Lower leg skin (tissue), 4 donors: ENCODE results near the gene KRI1. TPM values are rescaled to one million over a fixed set of nuclear protein-coding genes. Genes with fewer than 3 reads are reported as not detected.
"Not testable (repeated sequence)": the region's sequence is repeated elsewhere in the genome, so short reads cannot be mapped to it uniquely, and the experiment has no call there.

Experiments
- DNase-seq, 2 donors: peaks; one replicate each; pipeline ENCODE4 v3.0.0-alpha.2; 2019; ENCODE audit warnings: low spot score in 2 of 2
- H3K4me3 ChIP-seq: fragments of 200-600 bp; sonication (generic); 2 replicates; pipeline ENCODE4 v1.5.1; 2017; ENCODE audit warnings: mild to moderate bottlenecking, low read depth; ENCODE audit not compliant: poor library complexity, severe bottlenecking
- POLR2A ChIP-seq, 2 donors: fragments of 450-650 bp; IDR thresholded peaks; one replicate each; pipeline ENCODE4 v1.6.1; 2016 to 2017; ENCODE audit warnings: antibody characterized with exemption in 2 of 2, mild to moderate bottlenecking in 1 of 2, moderate library complexity in 1 of 2
- WGBS, 2 donors: methylation state at CpG; one replicate each; pipeline ENCODE4 v1.1.5; 2018; 5-methylcytosine and 5-hydroxymethylcytosine counted together
- intact Hi-C: fragments of 100-400 bp; cut with DNase I; formaldehyde crosslinking; loops from one replicate; pipeline ENCODE4 v1.15.0; 2023; ENCODE audit warnings: low total_unique reads
- total RNA-seq, 4 donors: library from RNA; depleted of rRNA; stranded (reverse); fragments of >200 nt; gene quantifications; one replicate each; pipeline ENCODE4 v1.1.0, GENCODE V29; 2016
- TF ChIP-seq, protein P1 (sequence below), 3 donors: fragments of 450-650 bp; IDR thresholded peaks; one replicate each; pipeline ENCODE4 v1.5.1; 2016; ENCODE audit warnings: antibody characterized with exemption in 3 of 3, mild to moderate bottlenecking in 3 of 3, moderate library complexity in 2 of 3

KRI1 gene
- total RNA-seq, 4 donors from 2014 or later: 23.8 to 59.3 (median 29.4) TPM

DNA sequence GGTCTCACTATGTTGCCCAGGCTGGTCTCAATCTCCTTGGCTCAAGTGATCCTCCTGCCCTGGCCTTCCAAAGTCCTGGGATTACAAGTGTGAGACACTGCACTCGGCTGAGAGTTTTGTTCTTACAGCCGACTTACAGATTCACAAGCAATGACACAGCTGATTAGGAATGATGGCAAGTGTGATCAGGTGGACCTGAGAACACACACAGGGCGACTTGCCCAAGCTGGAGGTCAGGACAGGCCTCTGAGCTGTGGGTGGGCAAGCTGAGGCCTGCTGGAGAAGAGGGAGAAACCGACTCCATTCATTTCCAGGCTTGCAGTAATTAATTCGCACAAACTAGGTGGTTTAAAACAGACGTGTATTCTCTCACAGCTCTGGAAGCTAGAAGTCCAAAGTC is 30.2 kb downstream of the KRI1 start:
- no peak for DNase-seq
- intact Hi-C loops: no loop called here
- 41 to 43% methylated on average over 6 of the region's 6 CpGs for WGBS, 2 donors
- TF ChIP-seq POLR2A (IDR thresholded peaks at IDR 0.05): no peak
- TF ChIP-seq, protein P1, sequence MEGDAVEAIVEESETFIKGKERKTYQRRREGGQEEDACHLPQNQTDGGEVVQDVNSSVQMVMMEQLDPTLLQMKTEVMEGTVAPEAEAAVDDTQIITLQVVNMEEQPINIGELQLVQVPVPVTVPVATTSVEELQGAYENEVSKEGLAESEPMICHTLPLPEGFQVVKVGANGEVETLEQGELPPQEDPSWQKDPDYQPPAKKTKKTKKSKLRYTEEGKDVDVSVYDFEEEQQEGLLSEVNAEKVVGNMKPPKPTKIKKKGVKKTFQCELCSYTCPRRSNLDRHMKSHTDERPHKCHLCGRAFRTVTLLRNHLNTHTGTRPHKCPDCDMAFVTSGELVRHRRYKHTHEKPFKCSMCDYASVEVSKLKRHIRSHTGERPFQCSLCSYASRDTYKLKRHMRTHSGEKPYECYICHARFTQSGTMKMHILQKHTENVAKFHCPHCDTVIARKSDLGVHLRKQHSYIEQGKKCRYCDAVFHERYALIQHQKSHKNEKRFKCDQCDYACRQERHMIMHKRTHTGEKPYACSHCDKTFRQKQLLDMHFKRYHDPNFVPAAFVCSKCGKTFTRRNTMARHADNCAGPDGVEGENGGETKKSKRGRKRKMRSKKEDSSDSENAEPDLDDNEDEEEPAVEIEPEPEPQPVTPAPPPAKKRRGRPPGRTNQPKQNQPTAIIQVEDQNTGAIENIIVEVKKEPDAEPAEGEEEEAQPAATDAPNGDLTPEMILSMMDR (IDR thresholded peaks at IDR 0.05): no peak
- H3K4me3 ChIP-seq: no peak overlapping the region

DNA sequence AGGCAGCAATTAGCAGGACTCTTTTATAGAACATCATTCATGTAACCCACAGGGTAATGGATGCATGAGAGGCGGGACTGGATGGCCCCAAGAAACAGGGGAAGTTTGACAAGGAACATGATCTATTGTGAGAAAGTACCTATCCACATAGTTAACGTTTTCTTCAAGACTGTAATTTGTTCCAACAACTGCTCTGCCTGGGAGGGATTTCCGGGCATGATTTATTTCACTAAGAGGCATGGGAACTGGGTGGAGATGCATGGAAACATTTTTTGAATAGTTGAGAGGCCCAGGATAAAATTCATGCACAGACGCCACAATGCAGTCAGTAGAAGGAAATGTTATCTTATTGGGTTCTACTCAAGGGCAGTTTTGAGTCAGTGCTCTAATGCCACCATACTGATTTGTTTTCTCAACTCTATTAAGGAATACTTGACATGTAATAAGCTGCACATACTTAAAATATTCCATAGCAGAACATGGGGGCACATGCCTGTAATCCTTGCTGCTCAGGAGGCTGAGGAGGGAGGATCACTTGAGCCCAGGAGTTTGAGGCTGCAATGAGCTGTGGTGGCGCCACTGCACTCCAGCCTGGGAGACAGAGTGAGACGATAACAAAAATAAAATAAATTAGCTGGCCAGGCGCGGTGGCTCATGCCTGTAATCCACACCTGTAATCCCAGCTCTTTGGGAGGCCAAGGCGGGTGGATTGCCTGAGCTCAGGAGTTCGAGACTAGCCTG is 32.0 kb downstream of the KRI1 start:
- WGBS, 2 donors: 62 to 65% methylated on average over 10 of the region's 10 CpGs
- H3K4me3 ChIP-seq: no peak overlapping the region
- no peak for DNase-seq
- TF ChIP-seq, protein P1 (IDR thresholded peaks at IDR 0.05): no peak
- no peak for TF ChIP-seq POLR2A (IDR thresholded peaks at IDR 0.05)
- intact Hi-C loops: no loop called here

DNA sequence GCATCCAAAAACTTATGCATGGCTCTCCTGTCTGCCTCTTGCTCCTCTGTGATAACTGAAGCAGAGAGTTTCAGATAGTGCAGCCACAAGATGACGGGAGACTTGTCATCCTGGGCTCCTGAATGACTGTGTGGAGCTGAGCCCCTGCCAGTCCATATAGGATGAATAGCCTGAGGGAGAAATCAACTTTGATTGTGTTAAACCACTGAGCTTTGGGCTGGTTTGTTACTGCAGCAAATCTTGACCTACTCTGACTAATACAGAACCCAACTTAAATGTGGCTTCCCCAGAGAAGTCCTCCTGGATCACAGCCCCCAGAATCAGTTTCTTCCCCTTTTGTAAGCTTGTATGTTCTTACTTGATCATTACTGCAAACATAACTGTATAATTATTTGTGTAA is 33.4 kb downstream of the KRI1 start:
- DNase-seq: no peak
- H3K4me3 ChIP-seq: no peak overlapping the region
- WGBS, 2 donors: 93 to 100% methylated on average over 1 of the region's 1 CpG
- TF ChIP-seq POLR2A (IDR thresholded peaks at IDR 0.05): no peak
- TF ChIP-seq, protein P1 (IDR thresholded peaks at IDR 0.05): no peak
- intact Hi-C loops: no loop called here

DNA sequence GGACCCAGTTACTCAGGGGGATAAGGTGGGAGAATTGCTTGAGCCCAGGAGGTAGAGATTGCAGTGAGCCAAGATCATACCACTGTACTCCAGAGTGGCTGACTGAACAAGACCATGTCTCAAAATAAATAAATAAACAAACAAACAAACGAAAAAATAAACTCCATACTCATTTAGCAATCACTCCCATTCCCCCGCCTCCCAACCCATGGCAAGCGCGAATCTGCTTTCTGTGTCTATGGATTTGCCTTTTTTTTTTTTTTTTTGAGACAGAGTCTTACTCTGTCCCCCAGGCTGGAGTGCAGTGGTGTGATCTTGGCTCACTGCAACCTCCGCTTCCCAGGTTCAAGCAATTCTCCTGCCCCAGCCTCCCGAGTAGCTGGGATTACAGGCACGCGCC is 38.9 kb downstream of the KRI1 start:
- WGBS, 2 donors: 86 to 91% methylated on average over 8 of the region's 8 CpGs
- intact Hi-C loops, DNase-seq, H3K4me3 ChIP-seq: not testable (repeated sequence)

DNA sequence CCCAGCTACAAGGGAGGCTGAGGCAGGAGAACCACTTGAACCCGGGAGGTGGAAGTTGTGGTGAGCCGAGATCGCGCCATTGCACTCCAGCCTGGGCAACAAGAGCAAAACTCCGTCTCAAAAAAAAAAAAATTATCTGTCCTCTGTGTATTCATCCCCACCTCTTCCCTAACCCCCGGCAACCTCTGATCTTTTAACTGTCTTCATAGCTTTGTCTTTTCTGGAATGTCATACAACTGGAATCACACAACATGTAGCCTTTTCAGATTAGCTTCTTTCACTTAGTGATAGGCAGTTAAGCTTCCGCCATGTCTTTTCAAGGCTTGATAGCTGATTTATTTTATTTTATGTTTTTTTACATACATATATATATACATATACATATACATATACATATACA is 40.2 kb downstream of the KRI1 start:
- no peak overlapping the region for H3K4me3 ChIP-seq
- no peak for DNase-seq
- 85 to 92% methylated on average over 7 of the region's 7 CpGs for WGBS, 2 donors
- no peak for TF ChIP-seq POLR2A (IDR thresholded peaks at IDR 0.05)
- TF ChIP-seq, protein P1 (IDR thresholded peaks at IDR 0.05): no peak
- intact Hi-C loops: no loop called here

DNA sequence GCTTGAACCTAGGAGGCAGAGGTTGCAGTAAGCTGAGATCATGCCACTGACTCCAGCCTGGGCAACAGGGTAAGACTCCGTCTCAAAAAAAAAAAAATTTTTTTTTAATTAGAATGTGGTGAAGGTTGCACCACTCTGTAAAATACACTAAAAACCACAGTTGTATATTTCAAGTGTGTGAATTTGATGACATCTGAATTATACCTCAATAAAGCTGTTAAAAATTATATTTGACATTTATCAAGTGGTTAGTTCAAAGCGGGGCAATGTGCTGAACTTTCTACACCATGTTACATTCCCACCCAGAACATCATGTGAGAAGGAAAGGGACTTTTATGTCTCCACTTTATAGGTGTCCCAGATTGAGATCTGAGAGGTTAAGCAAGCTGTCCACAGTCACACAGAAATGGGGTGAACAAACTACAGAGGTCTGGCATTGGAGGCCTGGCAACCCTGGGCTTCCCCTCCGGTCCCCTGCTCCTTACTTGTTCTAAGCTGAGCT is 42.6 kb downstream of the KRI1 start:
- TF ChIP-seq, protein P1 (IDR thresholded peaks at IDR 0.05): no peak
- no peak for TF ChIP-seq POLR2A (IDR thresholded peaks at IDR 0.05)
- intact Hi-C loops: no loop called here
- no peak for DNase-seq
- WGBS, 2 donors: 52 to 70% methylated on average over 3 of the region's 3 CpGs
- H3K4me3 ChIP-seq: no peak overlapping the region
